ENCODE data around the gene DR1. TPM values are rescaled to one million over a fixed set of nuclear protein-coding genes. Genes with fewer than 3 reads are reported as not detected.

DR1 gene
- total and polyA plus RNA-seq, 2 of the 8 experiments (the other 6 are each of a cell fraction or from before 2014, with no cell fraction given) = 13.1 to 62.3 TPM

DNA sequence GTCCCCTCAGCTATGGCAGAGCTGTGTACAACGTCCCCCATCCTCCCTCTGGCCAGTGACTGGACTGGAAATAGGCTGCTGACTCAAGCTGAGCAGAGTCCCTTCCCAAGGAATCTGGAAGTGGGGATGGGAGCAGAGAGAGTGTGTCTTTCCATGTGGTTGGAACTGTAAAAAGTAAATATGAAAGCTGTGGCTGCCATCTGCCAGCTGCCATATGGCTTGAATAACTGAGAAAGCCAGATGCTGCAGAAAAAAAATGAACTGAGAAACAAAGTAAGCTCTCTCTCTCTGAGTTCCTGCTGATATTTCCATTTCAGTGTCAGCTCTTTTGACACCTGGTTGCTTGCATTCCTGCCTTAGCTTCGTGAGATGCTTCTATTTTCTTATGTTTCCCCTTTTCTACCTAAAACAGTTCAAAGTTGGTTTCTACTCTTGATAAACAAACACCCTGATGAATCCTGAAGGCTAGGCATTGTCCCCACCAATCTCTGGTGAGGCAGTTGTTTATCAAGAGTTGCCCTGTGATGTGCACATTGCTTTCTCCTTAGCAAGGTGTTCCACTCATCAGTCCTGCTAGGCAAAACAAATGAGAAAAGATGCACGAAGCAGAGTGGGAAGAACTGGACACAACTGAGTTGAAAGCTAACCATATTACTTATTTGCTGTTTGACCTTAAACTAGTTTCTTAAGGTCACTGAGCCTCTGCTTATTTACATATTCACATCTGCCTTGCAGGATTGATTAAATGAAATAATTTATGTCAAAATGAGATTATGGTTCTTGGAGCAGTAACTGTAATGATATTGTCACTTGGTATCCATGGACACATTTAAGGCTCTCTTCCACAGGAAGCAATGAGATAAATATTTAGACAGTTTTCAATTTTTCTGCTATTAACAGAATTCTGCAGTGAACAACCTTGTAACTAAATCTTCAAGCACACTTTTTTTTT, 16.6 kb upstream of the DR1 start:
- Histone ChIP-seq H3K9me3 (ENCODE audit: insufficient read depth in 2 of 2, low read depth in 1 of 2, low read length in 1 of 2) (no peaks in the 10 kb centered on the region), H3K23me2 (ENCODE audit: low read depth, low read length) (no peaks in the 10 kb centered on the region), H3K27me3 (replicated peaks in 1 of 4; ENCODE audit: control insufficient read depth in 3 of 4, extremely low read depth in 1 of 4, insufficient read depth in 3 of 4, low read length in 3 of 4) (no peaks in the 10 kb centered on the region), H3K18ac (ENCODE audit: extremely low read depth, low read length) (no peak overlapping the region), H4K91ac (replicated peaks; ENCODE audit: insufficient read length, low read length) (no peak overlapping the region), H2AK5ac (ENCODE audit: low read depth, low read length) (no peak overlapping the region), H2BK5ac (ENCODE audit: low read depth, low read length) (no peak overlapping the region), H3K4me1 (replicated peaks in 1 of 4; ENCODE audit: control insufficient read depth in 3 of 4, insufficient read depth in 4 of 4, low read length in 3 of 4) (peaks cover 0 to 6% (median 0%) of the 10 kb centered on the region in 4 experiments; a peak in 1 of 7 replicates), H3K79me1 (ENCODE audit: low read depth, low read length) (no peaks in the 10 kb centered on the region), H2BK20ac (ENCODE audit: low read length) (no peak overlapping the region), H2BK120ac (replicated peaks; ENCODE audit: low read depth, low read length) (no peak overlapping the region), H4K5ac (ENCODE audit: insufficient read length, low read depth, low read length) (no peak overlapping the region), H3K36me3 (ENCODE audit: control insufficient read depth in 2 of 4, insufficient read depth in 4 of 4, low read length in 3 of 4) (no peaks in the 10 kb centered on the region), H3K4ac (replicated peaks; ENCODE audit: insufficient read length, low read depth, low read length) (no peak overlapping the region), H3K4me3 (ENCODE audit: extremely low read depth in 1 of 4, insufficient read depth in 2 of 4, low read depth in 3 of 4, low read length in 4 of 4) (no peak overlapping the region), H4K20me1 (replicated peaks in 1 of 2; ENCODE audit: control insufficient read depth in 1 of 2, insufficient read depth in 2 of 2, low read length in 2 of 2) (no peaks in the 10 kb centered on the region), H3K14ac (ENCODE audit: insufficient read length) (no peak overlapping the region), H3K56ac (replicated peaks; ENCODE audit: insufficient read length, low read depth, low read length) (no peak overlapping the region), H3K4me2 (ENCODE audit: insufficient read depth in 1 of 2, low read depth in 2 of 2, low read length in 2 of 2) (no peak overlapping the region), H2AFZ (ENCODE audit: low read length) (no peak overlapping the region), H3K23ac (ENCODE audit: insufficient read length) (no peak overlapping the region), H4K8ac (ENCODE audit: extremely low read depth, insufficient read depth, low read length) (no peak overlapping the region), H3K79me2 (ENCODE audit: control insufficient read depth in 1 of 2, insufficient read depth in 2 of 2, low read length in 2 of 2) (no peaks in the 10 kb centered on the region), H2BK15ac (ENCODE audit: low read length) (no peak overlapping the region), H3K27ac (ENCODE audit: low read depth, low read length) (no peak overlapping the region), H2BK12ac (ENCODE audit: low read depth, low read length) (no peak overlapping the region), H3K9ac (replicated peaks in 1 of 4; ENCODE audit: extremely low read depth in 1 of 4, low read depth in 3 of 4, low read length in 3 of 4) (no peak overlapping the region)
- TF ChIP-seq, protein P1, sequence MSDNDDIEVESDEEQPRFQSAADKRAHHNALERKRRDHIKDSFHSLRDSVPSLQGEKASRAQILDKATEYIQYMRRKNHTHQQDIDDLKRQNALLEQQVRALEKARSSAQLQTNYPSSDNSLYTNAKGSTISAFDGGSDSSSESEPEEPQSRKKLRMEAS (IDR thresholded peaks at IDR 0.05) = no peak
- TF ChIP-seq HDAC2 (IDR thresholded peaks at IDR 0.05; ENCODE audit: borderline replicate concordance in 1 of 2, low read depth in 2 of 2, low read length in 2 of 2) (no peak), CBX5 (IDR thresholded peaks at IDR 0.05; ENCODE audit: low read depth, low read length) (no peak), SIX5 (IDR thresholded peaks at IDR 0.05; ENCODE audit: low read depth, low read length) (no peak)
- peak; percentile 7 for FAIRE-seq
- 95% methylated on average over 3 of the region's 3 CpGs; no CpG with 5 or more reads in 1 of the 2 experiments for WGBS, 2 experiments (ENCODE audit: extremely low coverage in 1 of 2, insufficient coverage in 1 of 2, insufficient read length in 1 of 2, insufficient replicate concordance in 2 of 2, low coverage in 1 of 2, low lambda C conversion rate in 2 of 2, missing lambda C conversion rate in 1 of 2)
- ChIA-PET POLR2A (ENCODE audit: partially characterized antibody) (interaction anchor here (0.7 to 5.4 kb wide), 3 partner anchors 9 to 25 kb away, joined by 3 to 35 read pairs (median 3); partner anchors contain the start of gene DR1), CTCF (ENCODE audit: partially characterized antibody) (interaction anchor here (2.9 kb wide), 1 partner anchor 25 kb away, joined by 11 read pairs; no protein-coding TSS in a partner anchor)
- no peak for DNase-seq (ENCODE audit: low read depth in 1 of 2, low spot score in 2 of 2)
